BJ (cell line): ENCODE data around the gene MVB12A. TPM values are rescaled to one million over a fixed set of nuclear protein-coding genes. Genes with fewer than 3 reads are reported as not detected.

ENCODE experiments used
- CTCF ChIA-PET: fragments of 350-600 bp; formaldehyde crosslinking; extraction: SDS; loops from one replicate; lab custom pipeline; 2021; ENCODE audit warnings: antibody characterized with exemption, inconsistent platforms; lab: Yijun Ruan, JAX
- POLR2A ChIA-PET: fragments of 300-600 bp; sonication (Branson Sonifier 250); formaldehyde crosslinking; extraction: SDS; loops from one replicate; lab custom pipeline; 2021; ENCODE audit warnings: antibody characterized with exemption; lab: Charles Lee
- DNase-seq: peaks from one replicate; pipeline ENCODE4 v3.0.0-alpha.2; 2011; ENCODE audit warnings: low read depth
- H3K27me3 ChIP-seq: 2 replicates; pipeline ENCODE4 v1.6.0; 2011; ENCODE audit warnings: low read length; ENCODE audit not compliant: control insufficient read depth, insufficient read depth
- H3K36me3 ChIP-seq: 2 replicates; pipeline ENCODE4 v1.5.1; 2011; ENCODE audit warnings: low read length; ENCODE audit not compliant: control insufficient read depth, insufficient read depth
- H3K4me3 ChIP-seq: 2 replicates; pipeline ENCODE4 v1.5.1; 2011; ENCODE audit warnings: low read depth, mild to moderate bottlenecking, control low read depth, low read length
- CTCF ChIP-seq: IDR thresholded peaks from 2 replicates; pipeline ENCODE4 v1.5.1; 2011; ENCODE audit warnings: low read depth, mild to moderate bottlenecking, control low read depth, inconsistent platforms, low read length, moderate library complexity; ENCODE audit not compliant: insufficient read depth
- polyA plus RNA-seq: library from polyadenylated mRNA; depleted of rRNA; stranded (reverse); fragments of >200 nt; gene quantifications from 2 replicates; pipeline ENCODE4 v1.2.3, GENCODE V29; 2011

The MVB12A gene
- polyA plus RNA-seq, 1 experiment, result 47.3 TPM

- Histone ChIP-seq H3K27me3 (no peaks in the 10 kb centered on the region), H3K4me3 (no peak overlapping the region), H3K36me3 (no peaks in the 10 kb centered on the region)
- TF ChIP-seq CTCF, result no peak
- POLR2A ChIA-PET, result no interaction called here
- CTCF ChIA-PET, result interaction anchor here (1.2 to 3.8 kb wide), 3 partner anchors 14 to 106 kb away, joined by 3 to 23 read pairs (median 18); partner anchors contain the start of gene CCDC194
- no peak for DNase-seq
Observed at GRCh38 chr19:17467471-17468301, 47.8 kb downstream of the MVB12A start.

- no peak for DNase-seq
- Histone ChIP-seq H3K4me3 (peak overlapping the region; percentile 54), H3K36me3 (no peaks in the 10 kb centered on the region), H3K27me3 (no peaks in the 10 kb centered on the region)
- ChIA-PET CTCF (interaction anchor here (0.8 to 3.8 kb wide), 4 partner anchors 10 to 105 kb away, joined by 3 to 23 read pairs (median 3); no protein-coding TSS in a partner anchor), POLR2A (no interaction called here)
- TF ChIP-seq CTCF, result no peak
Observed at GRCh38 chr19:17468302-17469091, 48.6 kb downstream of the MVB12A start.

GRCh38 chr19:17469092-17469480 lies 49.2 kb downstream of the MVB12A start:
- no peaks in the 10 kb centered on the region for H3K27me3 ChIP-seq
- no peak for DNase-seq
- ChIA-PET POLR2A (no interaction called here), CTCF (interaction anchor here (0.8 to 1.0 kb wide), 3 partner anchors 10 to 104 kb away, joined by 3 read pairs; no protein-coding TSS in a partner anchor)
- H3K36me3 ChIP-seq, result no peaks in the 10 kb centered on the region
- peak overlapping the region; percentile 54 for H3K4me3 ChIP-seq
- no peak for TF ChIP-seq CTCF

- ChIA-PET CTCF (interaction anchor here (0.8 to 1.0 kb wide), 2 partner anchors 9 to 104 kb away, joined by 3 read pairs; no protein-coding TSS in a partner anchor), POLR2A (interaction anchor here (0.8 kb wide), 1 partner anchor 50 kb away, joined by 3 read pairs; no protein-coding TSS in a partner anchor)
- peak overlapping the region; percentile 54 for H3K4me3 ChIP-seq
- no peak for TF ChIP-seq CTCF
- no peaks in the 10 kb centered on the region for H3K27me3 ChIP-seq
- no peak for DNase-seq
- no peaks in the 10 kb centered on the region for H3K36me3 ChIP-seq
Observed at GRCh38 chr19:17469481-17470067, 49.7 kb downstream of the MVB12A start.
